OCI-LY1 (cell line): ENCODE results near the gene STARD3NL.
"Not testable (repeated sequence)": the region's sequence is repeated elsewhere in the genome, so short reads cannot be mapped to it uniquely, and the experiment has no call there.

Source experiments
- H2AFZ ChIP-seq: fragments of 200-600 bp; sonication (generic), shearing (Covaris generic); 2 replicates; pipeline ENCODE4 v1.6.0; 2014; ENCODE audit warnings: antibody characterized with exemption, mild to moderate bottlenecking, low read length
- H3F3A ChIP-seq: fragments of 200-600 bp; sonication (generic), shearing (Covaris generic); 2 replicates; pipeline ENCODE4 v1.6.0; 2014; ENCODE audit warnings: mild to moderate bottlenecking, antibody characterized with exemption, low read length, moderate library complexity; ENCODE audit not compliant: insufficient read depth
- H3K27ac ChIP-seq: fragments of 200-600 bp; sonication (generic); 2 replicates; pipeline ENCODE4 v1.5.1; 2014; ENCODE audit warnings: low read length, mixed run types, mild to moderate bottlenecking, low read depth; ENCODE audit not compliant: poor library complexity, severe bottlenecking
- H3K27me3 ChIP-seq: fragments of 200-600 bp; sonication (generic); 2 replicates; pipeline ENCODE4 v1.6.0; 2014; ENCODE audit warnings: antibody characterized with exemption, mild to moderate bottlenecking, low read length, moderate library complexity; ENCODE audit not compliant: insufficient read depth
- H3K36me3 ChIP-seq: fragments of 200-600 bp; sonication (generic); 2 replicates; pipeline ENCODE4 v1.6.1; 2014; ENCODE audit warnings: mild to moderate bottlenecking, antibody characterized with exemption, low read length, moderate library complexity, mixed read lengths; ENCODE audit not compliant: insufficient read depth
- H3K4me1 ChIP-seq: fragments of 200-600 bp; sonication (generic); 2 replicates; pipeline ENCODE4 v1.5.1; 2014; ENCODE audit warnings: mild to moderate bottlenecking, low read length, moderate library complexity; ENCODE audit not compliant: insufficient read depth, severe bottlenecking
- H3K4me2 ChIP-seq: fragments of 200-600 bp; sonication (generic), shearing (Covaris generic); 2 replicates; pipeline ENCODE4 v1.6.1; 2014; ENCODE audit warnings: low read length
- H3K4me3 ChIP-seq: fragments of 200-600 bp; sonication (generic); 2 replicates; pipeline ENCODE4 v1.5.1; 2014; ENCODE audit warnings: low read length, low read depth, mild to moderate bottlenecking, mixed read lengths; ENCODE audit not compliant: poor library complexity, severe bottlenecking
- H3K79me2 ChIP-seq: fragments of 200-600 bp; shearing (Covaris generic); 2 replicates; pipeline ENCODE4 v1.6.1; 2016; ENCODE audit warnings: mixed run types, low read length, mixed read lengths; ENCODE audit not compliant: insufficient read depth
- H3K9ac ChIP-seq: fragments of 200-600 bp; sonication (generic), shearing (Covaris generic); 2 replicates; pipeline ENCODE4 v1.6.1; 2014; ENCODE audit warnings: mild to moderate bottlenecking, low read length, mixed read lengths
- H3K9me2 ChIP-seq: fragments of 200-600 bp; sonication (generic), shearing (Covaris generic); 2 replicates; pipeline ENCODE4 v1.6.1; 2014; ENCODE audit warnings: low read depth, mild to moderate bottlenecking, low read length, mixed read lengths
- H3K9me3 ChIP-seq: fragments of 200-600 bp; shearing (Covaris generic); 2 replicates; pipeline ENCODE4 v1.6.1; 2014; ENCODE audit warnings: low read length, mixed read lengths
- H4K20me1 ChIP-seq: fragments of 200-600 bp; sonication (generic), shearing (Covaris generic); 2 replicates; pipeline ENCODE4 v1.6.0; 2016; ENCODE audit warnings: mild to moderate bottlenecking, low read length; ENCODE audit not compliant: insufficient read depth
- EZH2 ChIP-seq: fragments of 200-600 bp; sonication (generic), shearing (Covaris generic); IDR thresholded peaks from 2 replicates; pipeline ENCODE4 v1.8.0; 2017; ENCODE audit warnings: borderline replicate concordance, mixed run types, mild to moderate bottlenecking, antibody characterized with exemption, low read length, moderate library complexity, mixed read lengths
- TF ChIP-seq, protein P1 (sequence below): fragments of 200-600 bp; sonication (generic), shearing (Covaris generic); IDR thresholded peaks from 2 replicates; pipeline ENCODE4 v1.5.1; 2017; ENCODE audit warnings: mild to moderate bottlenecking, antibody characterized with exemption, low read length, moderate library complexity, mixed read lengths

Gene STARD3NL

GRCh38 chr7:38232502-38233366 is 54.7 kb downstream of the STARD3NL start:
- H3K9me3 ChIP-seq, result no peaks in the 10 kb centered on the region
- H3K27me3 ChIP-seq, result no peaks in the 10 kb centered on the region
- no peaks in the 10 kb centered on the region for H4K20me1 ChIP-seq
- H3K4me1 ChIP-seq, result peaks cover 15% of the 10 kb centered on the region
- H3K9me2 ChIP-seq, result no peaks in the 10 kb centered on the region
- H3K36me3 ChIP-seq, result peaks cover 12% of the 10 kb centered on the region
- no peak overlapping the region for H3K9ac ChIP-seq
- H2AFZ ChIP-seq, result no peak overlapping the region
- peak overlapping the region; percentile 35 for H3K27ac ChIP-seq
- TF ChIP-seq, protein P1, sequence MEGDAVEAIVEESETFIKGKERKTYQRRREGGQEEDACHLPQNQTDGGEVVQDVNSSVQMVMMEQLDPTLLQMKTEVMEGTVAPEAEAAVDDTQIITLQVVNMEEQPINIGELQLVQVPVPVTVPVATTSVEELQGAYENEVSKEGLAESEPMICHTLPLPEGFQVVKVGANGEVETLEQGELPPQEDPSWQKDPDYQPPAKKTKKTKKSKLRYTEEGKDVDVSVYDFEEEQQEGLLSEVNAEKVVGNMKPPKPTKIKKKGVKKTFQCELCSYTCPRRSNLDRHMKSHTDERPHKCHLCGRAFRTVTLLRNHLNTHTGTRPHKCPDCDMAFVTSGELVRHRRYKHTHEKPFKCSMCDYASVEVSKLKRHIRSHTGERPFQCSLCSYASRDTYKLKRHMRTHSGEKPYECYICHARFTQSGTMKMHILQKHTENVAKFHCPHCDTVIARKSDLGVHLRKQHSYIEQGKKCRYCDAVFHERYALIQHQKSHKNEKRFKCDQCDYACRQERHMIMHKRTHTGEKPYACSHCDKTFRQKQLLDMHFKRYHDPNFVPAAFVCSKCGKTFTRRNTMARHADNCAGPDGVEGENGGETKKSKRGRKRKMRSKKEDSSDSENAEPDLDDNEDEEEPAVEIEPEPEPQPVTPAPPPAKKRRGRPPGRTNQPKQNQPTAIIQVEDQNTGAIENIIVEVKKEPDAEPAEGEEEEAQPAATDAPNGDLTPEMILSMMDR, result no peak
- no peak for TF ChIP-seq EZH2
- no peaks in the 10 kb centered on the region for H3F3A ChIP-seq
- H3K4me3 ChIP-seq, result no peak overlapping the region
- H3K4me2 ChIP-seq, result no peak overlapping the region
- no peaks in the 10 kb centered on the region for H3K79me2 ChIP-seq

GRCh38 chr7:38234759-38235158 is 56.7 kb downstream of the STARD3NL start:
- H3K4me3 ChIP-seq, H3K27me3 ChIP-seq, H3K4me2 ChIP-seq, H3K9ac ChIP-seq, H3K9me2 ChIP-seq, H3F3A ChIP-seq, H3K36me3 ChIP-seq, H3K79me2 ChIP-seq, H3K27ac ChIP-seq, H4K20me1 ChIP-seq, H3K9me3 ChIP-seq, H2AFZ ChIP-seq: not testable (repeated sequence)
- peaks cover 15% of the 10 kb centered on the region for H3K4me1 ChIP-seq

DNA sequence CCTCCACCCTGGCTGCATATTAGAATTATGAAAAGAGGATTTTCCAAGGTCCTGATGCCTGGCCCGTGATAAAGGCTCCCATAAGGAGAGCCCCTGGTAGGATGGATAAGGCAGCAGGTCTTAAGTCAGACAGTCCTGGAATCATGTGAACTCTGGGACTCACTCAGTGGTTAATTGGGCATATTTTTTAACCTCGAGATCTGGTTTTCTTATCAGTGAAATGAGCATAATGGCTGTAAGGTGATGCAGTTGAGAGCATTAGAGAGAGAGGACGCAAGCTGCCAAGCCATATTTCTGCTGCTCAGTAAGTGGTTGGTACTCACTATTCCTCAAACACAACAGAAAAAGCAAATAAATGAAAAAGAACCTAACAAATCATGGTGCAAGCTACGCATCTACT is 57.6 kb downstream of the STARD3NL start:
- Histone ChIP-seq H3K9me3 (no peaks in the 10 kb centered on the region), H3K9me2 (no peaks in the 10 kb centered on the region), H3F3A (no peaks in the 10 kb centered on the region), H2AFZ (no peak overlapping the region), H4K20me1 (no peaks in the 10 kb centered on the region), H3K79me2 (no peaks in the 10 kb centered on the region), H3K36me3 (0 out of 2 replicates have a peak, but pooled peaks cover under 1% of the 10 kb centered on the region), H3K27me3 (no peaks in the 10 kb centered on the region), H3K4me2 (no peak overlapping the region), H3K9ac (no peak overlapping the region), H3K4me3 (no peak overlapping the region), H3K27ac (no peak overlapping the region), H3K4me1 (peaks cover 15% of the 10 kb centered on the region)
- TF ChIP-seq, protein P1, result no peak
- no peak for TF ChIP-seq EZH2

DNA sequence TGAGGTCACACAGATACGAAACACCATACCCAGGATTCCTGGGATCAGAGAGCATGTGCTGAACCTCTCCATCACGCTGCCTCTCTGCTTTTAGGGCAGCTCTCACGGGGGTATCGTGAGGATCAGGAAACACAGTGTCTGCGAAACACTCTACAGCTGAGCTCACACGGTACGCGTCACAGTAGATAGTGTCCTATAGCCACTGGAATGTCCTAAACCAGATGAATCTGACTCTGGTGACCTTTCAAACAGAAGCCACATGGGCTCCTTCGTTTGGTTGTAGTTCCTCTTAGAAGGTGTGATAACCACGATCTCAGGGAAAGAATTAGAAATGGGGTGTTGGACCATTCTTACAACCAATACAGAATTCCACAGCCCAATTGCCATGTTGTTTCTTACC is 61.1 kb downstream of the STARD3NL start:
- H3K79me2 ChIP-seq, H3K4me1 ChIP-seq, H3K27me3 ChIP-seq, H3K9me2 ChIP-seq, H3K36me3 ChIP-seq, H3K4me2 ChIP-seq, H3K9me3 ChIP-seq, H3F3A ChIP-seq, H4K20me1 ChIP-seq, H3K4me3 ChIP-seq, H3K27ac ChIP-seq, H3K9ac ChIP-seq, H2AFZ ChIP-seq: not testable (repeated sequence)
